H1 (cell line): ENCODE data around the gene SKIL. TPM values are rescaled to one million over a fixed set of nuclear protein-coding genes. Genes with fewer than 3 reads are reported as not detected.

Experiments used
- CTCF ChIA-PET: fragments of 300-600 bp; sonication (Branson Sonifier 250); formaldehyde crosslinking; loops from one replicate; lab custom pipeline; 2021; ENCODE audit not compliant: partially characterized antibody; lab: Charles Lee
- POLR2A ChIA-PET: fragments of 300-600 bp; sonication (Branson Sonifier 250); formaldehyde crosslinking; loops from one replicate; lab custom pipeline; 2021; ENCODE audit warnings: inconsistent platforms; ENCODE audit not compliant: partially characterized antibody; lab: Charles Lee
- DNase-seq, 2 experiments: peaks; one replicate each; pipeline versions ENCODE4 v3.0.0 to v3.0.0-alpha.2; 2010 to 2022; ENCODE audit warnings: low spot score in 2 of 2, low read depth in 1 of 2, mixed read lengths in 1 of 2
- FAIRE-seq: peaks from 2 replicates; lab custom pipeline; 2011; peaks lifted over from hg19 to GRCh38; lab: Jason Lieb, UNC
- H2AFZ ChIP-seq: 2 replicates; pipeline ENCODE4 v1.8.1; 2012; ENCODE audit warnings: low read length, inconsistent platforms
- H2AK5ac ChIP-seq: 2 replicates; pipeline ENCODE4 v1.6.1; 2013; ENCODE audit warnings: low read depth, low read length
- H2BK120ac ChIP-seq: replicated peaks from 2 replicates; pipeline ENCODE3; 2013; ENCODE audit warnings: low read depth, low read length, inconsistent platforms
- H2BK12ac ChIP-seq: 2 replicates; pipeline ENCODE4 v1.6.1; 2013; ENCODE audit warnings: low read depth, low read length
- H2BK15ac ChIP-seq: 2 replicates; pipeline ENCODE4 v1.6.1; 2013; ENCODE audit warnings: low read length
- H2BK20ac ChIP-seq: 2 replicates; pipeline ENCODE4 v1.6.1; 2013; ENCODE audit warnings: low read length
- H2BK5ac ChIP-seq: 2 replicates; pipeline ENCODE4 v1.6.1; 2013; ENCODE audit warnings: low read depth, low read length
- H3K14ac ChIP-seq: 2 replicates; pipeline ENCODE4 v1.6.1; 2013; ENCODE audit warnings: inconsistent platforms; ENCODE audit not compliant: insufficient read length
- H3K18ac ChIP-seq: 2 replicates; pipeline ENCODE4 v1.6.1; 2013; ENCODE audit warnings: low read length; ENCODE audit errors: extremely low read depth
- H3K23ac ChIP-seq: 2 replicates; pipeline ENCODE4 v1.6.1; 2013; ENCODE audit warnings: inconsistent platforms; ENCODE audit not compliant: insufficient read length
- H3K23me2 ChIP-seq: 2 replicates; pipeline ENCODE4 v1.6.1; 2013; ENCODE audit warnings: low read depth, low read length
- H3K27ac ChIP-seq: 2 replicates; pipeline ENCODE4 v1.6.1; 2011; ENCODE audit warnings: low read depth, low read length, inconsistent platforms
- H3K27me3 ChIP-seq, 4 experiments: replicated peaks in 1 of 4; 1 replicate in 1 of 4; 2 replicates in 3 of 4; pipeline versions ENCODE4 v1.6.1 to v1.8.1; 2011 to 2013; ENCODE audit warnings: low read length in 3 of 4, mild to moderate bottlenecking in 3 of 4, inconsistent platforms in 2 of 4, mixed read lengths in 2 of 4, moderate library complexity in 1 of 4; ENCODE audit not compliant: control insufficient read depth in 3 of 4, insufficient read depth in 3 of 4; ENCODE audit errors: extremely low read depth in 1 of 4
- H3K36me3 ChIP-seq, 4 experiments: 2 replicates each; pipeline versions ENCODE4 v1.6.1 to v1.8.1; 2011 to 2013; ENCODE audit warnings: mild to moderate bottlenecking in 4 of 4, low read length in 3 of 4, moderate library complexity in 2 of 4, control low read depth in 1 of 4, inconsistent platforms in 1 of 4; ENCODE audit not compliant: insufficient read depth in 4 of 4, control insufficient read depth in 2 of 4
- H3K4ac ChIP-seq: replicated peaks from 2 replicates; pipeline ENCODE3; 2013; ENCODE audit warnings: low read length, low read depth, mixed read lengths, inconsistent platforms; ENCODE audit not compliant: insufficient read length
- H3K4me1 ChIP-seq, 4 experiments: replicated peaks in 1 of 4; 1 replicate in 1 of 4; 2 replicates in 3 of 4; pipeline versions ENCODE4 v1.6.1 to v1.8.1; 2011 to 2013; ENCODE audit warnings: low read length in 3 of 4, inconsistent platforms in 2 of 4, mixed read lengths in 1 of 4; ENCODE audit not compliant: insufficient read depth in 4 of 4, control insufficient read depth in 3 of 4
- H3K4me2 ChIP-seq, 2 experiments: 2 replicates each; pipeline versions ENCODE4 v1.6.1 to v1.8.1; 2011 to 2013; ENCODE audit warnings: low read depth in 2 of 2, low read length in 2 of 2, control low read depth in 1 of 2, inconsistent platforms in 1 of 2, mild to moderate bottlenecking in 1 of 2; ENCODE audit not compliant: insufficient read depth in 1 of 2
- H3K4me3 ChIP-seq, 4 experiments: fragments of 200-600, 300-600 bp in 1 of 4; sonication (generic), shearing (Covaris generic), sonication (Bioruptor Twin) in 1 of 4; 2 replicates each; pipeline versions ENCODE4 v1.5.1 to v1.8.1; 2011 to 2016; ENCODE audit warnings: low read length in 4 of 4, low read depth in 3 of 4, control low read depth in 2 of 4, inconsistent platforms in 2 of 4, mild to moderate bottlenecking in 2 of 4, mixed read lengths in 1 of 4, moderate library complexity in 1 of 4; ENCODE audit not compliant: insufficient read depth in 2 of 4; ENCODE audit errors: extremely low read depth in 1 of 4
- H3K56ac ChIP-seq: replicated peaks from 2 replicates; pipeline ENCODE3; 2013; ENCODE audit warnings: low read depth, mild to moderate bottlenecking, mixed read lengths, low read length, inconsistent platforms; ENCODE audit not compliant: insufficient read length
- H3K79me1 ChIP-seq: 2 replicates; pipeline ENCODE4 v1.6.1; 2013; ENCODE audit warnings: low read depth, low read length, control low read depth
- H3K79me2 ChIP-seq, 2 experiments: 2 replicates each; pipeline versions ENCODE4 v1.6.1 to v1.8.1; 2012 to 2013; ENCODE audit warnings: low read length in 2 of 2, mild to moderate bottlenecking in 2 of 2, inconsistent platforms in 1 of 2; ENCODE audit not compliant: insufficient read depth in 2 of 2, control insufficient read depth in 1 of 2
- H3K9ac ChIP-seq, 4 experiments: replicated peaks in 1 of 4; 1 replicate in 1 of 4; 2 replicates in 3 of 4; pipeline versions ENCODE4 v1.6.1 to v1.8.1; 2011 to 2013; ENCODE audit warnings: low read depth in 3 of 4, low read length in 3 of 4, control low read depth in 2 of 4, mild to moderate bottlenecking in 2 of 4, moderate library complexity in 2 of 4, inconsistent platforms in 1 of 4; ENCODE audit errors: extremely low read depth in 1 of 4
- H3K9me3 ChIP-seq, 2 experiments: 2 replicates each; pipeline versions ENCODE4 v1.6.1 to v1.8.1; 2012 to 2013; ENCODE audit warnings: mild to moderate bottlenecking in 2 of 2, moderate library complexity in 2 of 2, control low read depth in 1 of 2, inconsistent platforms in 1 of 2, low read depth in 1 of 2, low read length in 1 of 2, mixed read lengths in 1 of 2; ENCODE audit not compliant: insufficient read depth in 2 of 2
- H4K20me1 ChIP-seq, 2 experiments: replicated peaks in 1 of 2; 2 replicates each; pipeline versions ENCODE3 to v1.8.1; 2011 to 2013; ENCODE audit warnings: inconsistent platforms in 2 of 2, low read length in 2 of 2, mild to moderate bottlenecking in 1 of 2; ENCODE audit not compliant: insufficient read depth in 2 of 2, control insufficient read depth in 1 of 2
- H4K5ac ChIP-seq: 2 replicates; pipeline ENCODE4 v1.6.1; 2013; ENCODE audit warnings: low read length, low read depth, mixed read lengths, inconsistent platforms; ENCODE audit not compliant: insufficient read length
- H4K8ac ChIP-seq: 2 replicates; pipeline ENCODE4 v1.8.0; 2013; ENCODE audit warnings: mild to moderate bottlenecking, moderate library complexity, low read length, inconsistent platforms; ENCODE audit not compliant: insufficient read depth; ENCODE audit errors: extremely low read depth
- H4K91ac ChIP-seq: replicated peaks from 2 replicates; pipeline ENCODE3; 2013; ENCODE audit warnings: low read length, mixed read lengths, inconsistent platforms; ENCODE audit not compliant: insufficient read length
- ASH2L ChIP-seq: fragments of 200-600, 300-600 bp; sonication (generic); IDR thresholded peaks from one replicate; pipeline ENCODE4 v1.7.1; 2017; ENCODE audit warnings: low read length
- ATF2 ChIP-seq: IDR thresholded peaks from 2 replicates; pipeline ENCODE4 v1.6.1; 2012; ENCODE audit warnings: low read length, inconsistent platforms
- HDAC2 ChIP-seq, 2 experiments: fragments of 300-600 bp in 1 of 2; sonication (generic) in 1 of 2; IDR thresholded peaks; 2 replicates each; pipeline ENCODE4 v1.6.1; 2011 to 2012; ENCODE audit warnings: low read depth in 2 of 2, low read length in 2 of 2, mild to moderate bottlenecking in 2 of 2, moderate library complexity in 2 of 2, borderline replicate concordance in 1 of 2, inconsistent platforms in 1 of 2
- RBBP5 ChIP-seq: IDR thresholded peaks from 2 replicates; pipeline ENCODE4 v1.7.1; 2012; ENCODE audit warnings: low read depth, mild to moderate bottlenecking, inconsistent platforms, low read length, moderate library complexity, borderline replicate concordance
- WGBS, 2 experiments: shearing (Covaris generic) in 1 of 2; methylation state at CpG; one replicate each; pipeline versions ENCODE4 v1.1.6 to v1.1.7; 2013 to 2015; ENCODE audit warnings: low lambda C conversion rate in 2 of 2, mixed read lengths in 2 of 2, inconsistent platforms in 1 of 2, low coverage in 1 of 2, missing lambda C conversion rate in 1 of 2; ENCODE audit not compliant: insufficient replicate concordance in 2 of 2, insufficient coverage in 1 of 2, insufficient read length in 1 of 2; ENCODE audit errors: extremely low coverage in 1 of 2, missing lambda C conversion rate in 1 of 2; 5-methylcytosine and 5-hydroxymethylcytosine counted together
- polyA plus RNA-seq, 7 experiments: library from polyadenylated mRNA; depleted of rRNA in 3 of 7; stranded (reverse) in 5 of 7; unstranded in 2 of 7; fragments of >200 nt in 5 of 7; fragments of 200-250 nt in 2 of 7; gene quantifications; 1 replicate in 5 of 7; 2 replicates in 1 of 7; 4 replicates in 1 of 7; pipeline versions ENCODE4 v1.2.1 to v1.2.3, GENCODE V29; 2011 to 2013; ENCODE audit warnings: missing spikeins in 2 of 7, mixed read lengths in 2 of 7
- total RNA-seq: library from RNA; stranded (reverse); fragmentation: NEBNext Ultra II Directional; extraction: Animal tissue kit (Norgen Biotek cat#: 25700); gene quantifications from 2 replicates; pipeline ENCODE4 v1.2.1, GENCODE V29; 2021

The SKIL gene
- total and polyA plus RNA-seq, 2 of the 8 experiments (the other 6 are each of a cell fraction or from before 2014, with no cell fraction given) = 13.2 to 277 TPM

GRCh38 chr3:170428095-170428494 lies 70.6 kb downstream of the SKIL start:
- no peak overlapping the region for H4K8ac ChIP-seq
- no peak overlapping the region for H3K56ac ChIP-seq
- H3K79me1 ChIP-seq = no peaks in the 10 kb centered on the region
- H4K5ac ChIP-seq = no peak overlapping the region
- FAIRE-seq (no peak), DNase-seq (no peak)
- H3K4me3 ChIP-seq = no peak overlapping the region
- no peak overlapping the region for H2AK5ac ChIP-seq
- H2AFZ ChIP-seq = no peak overlapping the region
- H2BK20ac ChIP-seq = no peak overlapping the region
- no peak overlapping the region for H3K18ac ChIP-seq
- H3K4me1 ChIP-seq = peaks cover 0 to 8% (median 0%) of the 10 kb centered on the region in 4 experiments; a peak in 2 of 7 replicates
- H2BK5ac ChIP-seq = no peak overlapping the region
- no peaks in the 10 kb centered on the region for H3K36me3 ChIP-seq
- no peak overlapping the region for H3K4me2 ChIP-seq
- ChIA-PET CTCF (interaction anchor here (0.6 to 1.8 kb wide), 4 partner anchors 10 to 1401 kb away, joined by 3 to 6 read pairs (median 3); no protein-coding TSS in a partner anchor), POLR2A (no interaction called here)
- no peak overlapping the region for H3K9ac ChIP-seq
- TF ChIP-seq HDAC2 (IDR thresholded peaks at IDR 0.05; ENCODE audit: borderline replicate concordance in 1 of 2, low read depth in 2 of 2, low read length in 2 of 2) (no peak), ATF2 (no peak), RBBP5 (no peak), ASH2L (no peak)
- H2BK120ac ChIP-seq = no peak overlapping the region
- no peak overlapping the region for H3K23ac ChIP-seq
- no peaks in the 10 kb centered on the region for H4K20me1 ChIP-seq
- H4K91ac ChIP-seq = no peak overlapping the region
- 91% methylated on average over 2 of the region's 2 CpGs; no CpG with 5 or more reads in 1 of the 2 experiments for WGBS, 2 experiments
- H3K79me2 ChIP-seq = no peaks in the 10 kb centered on the region
- no peaks in the 10 kb centered on the region; a peak in 1 of 7 replicates for H3K27me3 ChIP-seq
- H3K23me2 ChIP-seq = no peaks in the 10 kb centered on the region; the same call in 1 of the 2 replicates
- no peaks in the 10 kb centered on the region for H3K9me3 ChIP-seq
- no peak overlapping the region for H3K4ac ChIP-seq
- H3K14ac ChIP-seq = no peak overlapping the region
- H2BK12ac ChIP-seq = no peak overlapping the region
- no peak overlapping the region for H2BK15ac ChIP-seq
- H3K27ac ChIP-seq = no peak overlapping the region
